ENCODE results near the gene MMP24.
"Not testable (repeated sequence)": the region's sequence is repeated elsewhere in the genome, so short reads cannot be mapped to it uniquely, and the experiment has no call there.

The MMP24 gene

DNA sequence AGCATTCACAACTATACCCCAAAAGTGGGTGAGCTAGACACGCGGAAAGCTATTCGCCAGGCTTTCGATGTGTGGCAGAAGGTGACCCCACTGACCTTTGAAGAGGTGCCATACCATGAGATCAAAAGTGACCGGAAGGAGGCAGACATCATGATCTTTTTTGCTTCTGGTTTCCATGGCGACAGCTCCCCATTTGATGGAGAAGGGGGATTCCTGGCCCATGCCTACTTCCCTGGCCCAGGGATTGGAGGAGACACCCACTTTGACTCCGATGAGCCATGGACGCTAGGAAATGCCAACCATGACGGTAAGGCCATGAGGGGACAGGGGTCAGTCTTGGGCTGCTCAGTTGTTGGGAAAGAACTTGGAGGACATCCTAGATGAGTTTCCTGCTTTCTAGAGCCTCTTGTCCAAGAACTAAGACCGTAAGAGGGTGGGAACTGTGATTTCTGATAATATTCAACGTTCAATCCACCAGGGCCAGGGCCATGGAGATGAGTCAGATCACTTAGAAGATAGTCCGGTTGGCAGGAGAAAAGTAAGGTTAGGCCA is 28.0 kb downstream of the MMP24 start:
- Histone ChIP-seq H3K36me3 (ENCODE audit: control insufficient read depth in 1 of 2, insufficient read depth in 2 of 2, low read length in 2 of 2) (peaks cover 0 to 4% of the 10 kb centered on the region in 2 donors), H3K9ac (ENCODE audit: low read depth in 1 of 2, low read length in 2 of 2) (no peak overlapping the region), H3K27ac (ENCODE audit: low read depth, low read length) (no peak overlapping the region), H3K4me3 (ENCODE audit: low read depth in 1 of 2, low read length in 2 of 2) (no peak overlapping the region), H3K4me1 (ENCODE audit: control insufficient read depth in 1 of 2, insufficient read depth in 2 of 2, low read length in 2 of 2) (peaks cover 31 to 36% of the 10 kb centered on the region in 2 donors), H3K27me3 (ENCODE audit: control insufficient read depth in 1 of 2, insufficient read depth in 2 of 2, low read length in 2 of 2) (no peaks in the 10 kb centered on the region), H3K9me3 (ENCODE audit: control insufficient read depth in 1 of 2, low read length in 2 of 2) (no peaks in the 10 kb centered on the region)

DNA sequence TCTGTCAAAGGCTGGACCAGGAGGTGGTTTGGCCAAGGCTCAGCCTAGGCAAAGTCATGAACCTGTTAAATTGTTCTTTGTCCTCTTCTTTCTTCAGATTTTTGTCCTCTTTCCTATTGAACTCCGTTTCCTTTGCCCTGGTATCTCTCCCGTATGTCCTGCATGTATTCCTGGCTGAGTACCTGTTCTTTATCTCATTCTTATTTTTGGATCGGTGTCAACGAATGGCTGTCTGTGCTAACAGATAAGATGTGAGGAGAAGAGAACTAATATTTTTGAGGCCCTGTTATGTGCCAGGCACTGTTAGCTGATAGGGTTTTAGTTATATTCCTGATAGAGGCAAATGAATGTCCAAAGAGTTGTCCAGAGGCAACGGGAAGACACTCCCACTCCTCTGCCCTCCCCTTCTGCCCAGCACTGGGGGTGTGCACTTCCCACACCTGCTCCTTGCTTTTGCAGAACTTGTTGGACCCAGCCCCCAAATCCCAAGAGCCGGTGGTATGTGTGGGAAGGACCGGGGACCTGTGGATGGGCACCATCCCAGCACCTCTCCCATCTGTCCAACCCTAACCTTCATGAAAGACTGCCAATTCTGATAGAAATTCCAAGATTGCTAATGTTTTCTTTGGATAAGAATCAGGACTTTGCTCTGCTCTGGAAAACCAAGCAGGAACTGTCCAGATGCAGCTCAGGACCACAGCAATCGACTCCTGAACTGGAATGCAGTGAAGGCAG is 30.9 kb downstream of the MMP24 start:
- Histone ChIP-seq H3K9ac (ENCODE audit: low read depth in 1 of 2, low read length in 2 of 2) (no peak overlapping the region), H3K9me3 (ENCODE audit: control insufficient read depth in 1 of 2, low read length in 2 of 2) (no peaks in the 10 kb centered on the region), H3K27ac (ENCODE audit: low read depth, low read length) (no peak overlapping the region), H3K4me3 (ENCODE audit: low read depth in 1 of 2, low read length in 2 of 2) (no peak overlapping the region), H3K36me3 (ENCODE audit: control insufficient read depth in 1 of 2, insufficient read depth in 2 of 2, low read length in 2 of 2) (peaks cover 0 to 4% of the 10 kb centered on the region in 2 donors), H3K4me1 (ENCODE audit: control insufficient read depth in 1 of 2, insufficient read depth in 2 of 2, low read length in 2 of 2) (peaks cover 20 to 25% of the 10 kb centered on the region in 2 donors), H3K27me3 (ENCODE audit: control insufficient read depth in 1 of 2, insufficient read depth in 2 of 2, low read length in 2 of 2) (no peaks in the 10 kb centered on the region)

DNA sequence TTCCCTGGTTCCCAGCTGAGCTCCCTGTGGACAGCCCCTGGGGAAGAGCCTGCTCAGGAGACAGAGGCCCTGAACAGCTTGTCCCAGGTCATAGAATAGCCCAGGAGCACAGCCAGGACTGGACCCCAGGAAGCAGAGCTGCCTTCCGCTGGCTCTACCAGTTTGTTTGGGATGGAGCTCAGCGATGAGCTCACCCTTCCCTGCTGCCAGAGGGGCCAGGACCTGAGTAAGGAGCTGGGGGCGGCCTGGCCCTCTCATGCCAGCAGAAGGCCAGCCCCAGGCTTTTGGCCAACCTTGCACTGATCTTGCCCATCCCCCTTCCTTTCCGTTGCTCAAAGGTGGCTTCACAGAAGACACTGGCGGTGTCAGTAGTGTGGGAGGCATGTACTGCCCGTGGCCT is 33.9 kb downstream of the MMP24 start:
- H3K27me3 ChIP-seq (ENCODE audit: control insufficient read depth in 1 of 2, insufficient read depth in 2 of 2, low read length in 2 of 2) = no peaks in the 10 kb centered on the region
- no peak overlapping the region for H3K27ac ChIP-seq (ENCODE audit: low read depth, low read length)
- no peaks in the 10 kb centered on the region for H3K9me3 ChIP-seq (ENCODE audit: control insufficient read depth in 1 of 2, low read length in 2 of 2)
- no peak overlapping the region for H3K4me3 ChIP-seq (ENCODE audit: low read depth in 1 of 2, low read length in 2 of 2)
- peaks cover 26 to 32% of the 10 kb centered on the region in 2 donors for H3K4me1 ChIP-seq (ENCODE audit: control insufficient read depth in 1 of 2, insufficient read depth in 2 of 2, low read length in 2 of 2)
- H3K9ac ChIP-seq (ENCODE audit: low read depth in 1 of 2, low read length in 2 of 2) = no peak overlapping the region
- no peaks in the 10 kb centered on the region for H3K36me3 ChIP-seq (ENCODE audit: control insufficient read depth in 1 of 2, insufficient read depth in 2 of 2, low read length in 2 of 2)

DNA sequence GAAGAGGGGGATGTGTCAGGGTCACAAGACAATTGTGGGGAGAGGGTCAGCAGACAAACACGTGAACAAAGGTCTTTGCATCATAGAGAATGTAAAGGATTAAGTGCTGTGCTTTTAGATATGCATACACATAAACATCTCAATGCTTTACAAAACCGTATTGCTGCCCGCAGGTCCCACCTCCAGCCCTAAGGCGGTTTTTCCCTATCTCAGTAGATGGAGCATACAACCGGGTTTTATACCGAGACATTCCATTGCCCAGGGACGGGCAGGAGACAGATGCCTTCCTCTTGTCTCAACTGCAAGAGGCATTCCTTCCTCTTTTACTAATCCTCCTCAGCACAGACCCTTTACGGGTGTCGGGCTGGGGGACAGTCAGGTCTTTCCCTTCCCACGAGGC is 35.8 kb downstream of the MMP24 start:
- not testable (repeated sequence) for H3K4me3 ChIP-seq (ENCODE audit: low read depth in 1 of 2, low read length in 2 of 2); H3K27me3 ChIP-seq (ENCODE audit: control insufficient read depth in 1 of 2, insufficient read depth in 2 of 2, low read length in 2 of 2); H3K9ac ChIP-seq (ENCODE audit: low read depth in 1 of 2, low read length in 2 of 2); H3K27ac ChIP-seq (ENCODE audit: low read depth, low read length); H3K9me3 ChIP-seq (ENCODE audit: control insufficient read depth in 1 of 2, low read length in 2 of 2)
- Histone ChIP-seq H3K4me1 (ENCODE audit: control insufficient read depth in 1 of 2, insufficient read depth in 2 of 2, low read length in 2 of 2) (peaks cover 19 to 25% of the 10 kb centered on the region in 2 donors), H3K36me3 (ENCODE audit: control insufficient read depth in 1 of 2, insufficient read depth in 2 of 2, low read length in 2 of 2) (peaks cover under 1 to 12% of the 10 kb centered on the region in 2 donors)

DNA sequence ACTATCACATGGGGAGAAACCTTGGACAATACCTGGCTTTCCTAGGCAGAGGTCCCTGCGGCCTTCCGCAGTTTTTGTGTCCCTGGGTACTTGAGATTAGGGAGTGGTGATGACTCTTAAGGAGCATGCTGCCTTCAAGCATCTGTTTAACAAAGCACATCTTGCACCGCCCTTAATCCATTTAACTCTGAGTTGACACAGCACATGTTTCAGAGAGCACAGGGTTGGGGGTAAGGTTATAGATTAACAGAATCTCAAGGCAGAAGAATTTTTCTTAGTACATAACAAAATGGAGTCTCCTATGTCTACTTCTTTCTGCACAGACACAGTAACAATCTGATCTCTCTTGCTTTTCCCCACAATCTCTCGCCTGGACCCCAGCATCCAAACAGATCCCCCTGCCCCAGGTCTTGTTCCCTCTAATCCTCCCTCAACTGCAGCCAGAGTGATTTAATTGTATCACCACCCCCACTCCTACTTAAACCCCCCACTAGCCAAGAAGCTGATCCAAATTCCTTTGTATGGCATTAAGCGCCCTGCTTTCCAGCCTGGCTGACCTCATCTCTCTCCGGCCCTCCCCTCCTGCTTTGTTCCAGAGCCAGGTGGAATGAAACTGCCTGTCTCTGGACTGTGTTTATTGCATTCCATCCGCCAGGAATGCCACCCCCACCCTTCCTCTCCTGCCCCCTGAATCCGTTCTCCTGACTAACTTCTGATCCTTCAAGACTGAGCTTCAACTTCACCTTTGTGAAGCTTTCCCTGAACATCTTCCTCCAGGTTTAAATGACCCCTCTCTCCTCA is 36.4 kb downstream of the MMP24 start:
- not testable (repeated sequence) for H3K4me3 ChIP-seq (ENCODE audit: low read depth in 1 of 2, low read length in 2 of 2); H3K9ac ChIP-seq (ENCODE audit: low read depth in 1 of 2, low read length in 2 of 2)
- H3K27ac ChIP-seq (ENCODE audit: low read depth, low read length) = peak overlapping the region; percentile 77

DNA sequence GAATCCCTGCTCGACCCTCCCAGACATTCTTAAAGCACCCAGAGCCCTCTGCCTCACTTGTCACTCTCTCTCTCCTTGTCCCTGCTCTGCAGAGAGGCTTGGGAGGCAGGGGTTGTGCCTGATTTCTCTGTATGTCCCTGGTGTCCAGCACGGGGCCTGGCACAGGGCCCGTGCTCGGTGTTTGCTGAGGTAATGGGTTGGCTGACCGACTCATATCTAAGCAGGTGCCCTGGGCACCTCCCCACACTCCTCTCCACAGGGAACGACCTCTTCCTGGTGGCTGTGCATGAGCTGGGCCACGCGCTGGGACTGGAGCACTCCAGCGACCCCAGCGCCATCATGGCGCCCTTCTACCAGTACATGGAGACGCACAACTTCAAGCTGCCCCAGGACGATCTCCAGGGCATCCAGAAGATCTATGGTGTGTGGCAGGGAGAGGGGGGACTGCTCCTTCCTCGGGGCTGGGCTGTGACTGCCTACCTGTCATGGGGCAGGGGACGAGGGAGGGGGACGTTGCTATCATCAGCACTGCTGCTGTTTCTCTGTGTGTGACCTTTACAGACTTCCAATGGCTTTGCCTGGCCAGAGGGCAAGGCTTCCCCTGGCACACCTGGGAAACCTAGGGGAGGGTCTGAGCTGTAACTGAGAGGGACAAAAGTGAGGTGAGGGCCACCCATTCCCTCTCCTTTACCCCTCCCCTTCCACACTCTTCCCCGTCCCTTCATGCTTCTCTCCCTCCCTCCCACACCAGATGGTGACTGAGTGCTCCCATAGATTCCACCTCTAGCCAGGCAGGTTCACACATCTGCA is 37.2 kb downstream of the MMP24 start:
- peak overlapping the region; percentile 77 for H3K27ac ChIP-seq (ENCODE audit: low read depth, low read length)
- H3K4me1 ChIP-seq (ENCODE audit: control insufficient read depth in 1 of 2, insufficient read depth in 2 of 2, low read length in 2 of 2) = peaks cover 12 to 15% of the 10 kb centered on the region in 2 donors
- peaks cover 7 to 24% of the 10 kb centered on the region in 2 donors for H3K36me3 ChIP-seq (ENCODE audit: control insufficient read depth in 1 of 2, insufficient read depth in 2 of 2, low read length in 2 of 2)
- no peaks in the 10 kb centered on the region for H3K9me3 ChIP-seq (ENCODE audit: control insufficient read depth in 1 of 2, low read length in 2 of 2)
- no peaks in the 10 kb centered on the region for H3K27me3 ChIP-seq (ENCODE audit: control insufficient read depth in 1 of 2, insufficient read depth in 2 of 2, low read length in 2 of 2)
- H3K4me3 ChIP-seq (ENCODE audit: low read depth in 1 of 2, low read length in 2 of 2) = no peak overlapping the region
- no peak overlapping the region for H3K9ac ChIP-seq (ENCODE audit: low read depth in 1 of 2, low read length in 2 of 2)

More for the DNA sequence above, 36.4 kb downstream of the MMP24 start:
- Histone ChIP-seq H3K36me3 (ENCODE audit: control insufficient read depth in 1 of 2, insufficient read depth in 2 of 2, low read length in 2 of 2) (peaks cover 7 to 19% of the 10 kb centered on the region in 2 donors), H3K4me1 (ENCODE audit: control insufficient read depth in 1 of 2, insufficient read depth in 2 of 2, low read length in 2 of 2) (peaks cover 13 to 20% of the 10 kb centered on the region in 2 donors)
- not testable (repeated sequence) for H3K9me3 ChIP-seq (ENCODE audit: control insufficient read depth in 1 of 2, low read length in 2 of 2); H3K27me3 ChIP-seq (ENCODE audit: control insufficient read depth in 1 of 2, insufficient read depth in 2 of 2, low read length in 2 of 2)

DNA sequence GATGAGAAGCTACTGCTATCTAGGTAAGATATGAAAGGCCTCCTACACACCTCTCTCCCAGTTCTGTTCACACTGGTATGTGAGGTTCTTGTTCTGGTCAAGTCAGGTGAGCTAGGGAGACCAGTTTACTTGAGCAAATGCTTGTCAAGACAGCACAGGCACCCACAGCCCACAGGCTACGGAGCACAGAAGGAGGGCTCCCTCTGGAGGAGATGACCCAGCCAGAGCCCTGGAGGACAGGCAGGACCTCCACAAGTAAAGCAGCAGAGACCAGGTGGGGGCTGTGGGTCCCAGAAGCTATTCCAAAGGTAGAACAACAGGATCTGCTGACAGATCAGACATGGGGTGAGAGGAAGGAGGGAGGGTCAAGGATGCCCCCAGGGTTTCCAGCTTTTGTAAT is 38.3 kb downstream of the MMP24 start:
- H3K4me3 ChIP-seq (ENCODE audit: low read depth in 1 of 2, low read length in 2 of 2) = no peak overlapping the region
- H3K9me3 ChIP-seq (ENCODE audit: control insufficient read depth in 1 of 2, low read length in 2 of 2) = no peaks in the 10 kb centered on the region
- H3K27me3 ChIP-seq (ENCODE audit: control insufficient read depth in 1 of 2, insufficient read depth in 2 of 2, low read length in 2 of 2) = no peaks in the 10 kb centered on the region

DNA sequence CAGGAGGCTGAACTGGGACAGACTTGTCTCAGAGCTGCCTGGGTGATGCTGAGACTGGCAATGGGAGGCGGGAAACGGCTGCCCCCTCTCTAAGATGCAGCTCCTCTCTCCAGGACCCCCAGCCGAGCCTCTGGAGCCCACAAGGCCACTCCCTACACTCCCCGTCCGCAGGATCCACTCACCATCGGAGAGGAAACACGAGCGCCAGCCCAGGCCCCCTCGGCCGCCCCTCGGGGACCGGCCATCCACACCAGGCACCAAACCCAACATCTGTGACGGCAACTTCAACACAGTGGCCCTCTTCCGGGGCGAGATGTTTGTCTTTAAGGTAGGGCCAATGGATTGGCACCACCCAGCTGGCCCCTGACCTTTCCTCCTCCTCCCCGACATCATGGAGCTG is 40.6 kb downstream of the MMP24 start:
- H3K4me3 ChIP-seq (ENCODE audit: low read depth in 1 of 2, low read length in 2 of 2) = no peak overlapping the region
- H3K27me3 ChIP-seq (ENCODE audit: control insufficient read depth in 1 of 2, insufficient read depth in 2 of 2, low read length in 2 of 2) = no peaks in the 10 kb centered on the region
- H3K4me1 ChIP-seq (ENCODE audit: control insufficient read depth in 1 of 2, insufficient read depth in 2 of 2, low read length in 2 of 2) = peaks cover 19 to 22% of the 10 kb centered on the region in 2 donors
- no peak overlapping the region for H3K9ac ChIP-seq (ENCODE audit: low read depth in 1 of 2, low read length in 2 of 2)
- peaks cover 16 to 34% of the 10 kb centered on the region in 2 donors for H3K36me3 ChIP-seq (ENCODE audit: control insufficient read depth in 1 of 2, insufficient read depth in 2 of 2, low read length in 2 of 2)
- H3K27ac ChIP-seq (ENCODE audit: low read depth, low read length) = no peak overlapping the region
- H3K9me3 ChIP-seq (ENCODE audit: control insufficient read depth in 1 of 2, low read length in 2 of 2) = no peaks in the 10 kb centered on the region

More for the DNA sequence above, 38.3 kb downstream of the MMP24 start:
- peaks cover 19 to 22% of the 10 kb centered on the region in 2 donors for H3K4me1 ChIP-seq (ENCODE audit: control insufficient read depth in 1 of 2, insufficient read depth in 2 of 2, low read length in 2 of 2)
- peaks cover 7 to 24% of the 10 kb centered on the region in 2 donors for H3K36me3 ChIP-seq (ENCODE audit: control insufficient read depth in 1 of 2, insufficient read depth in 2 of 2, low read length in 2 of 2)
- H3K27ac ChIP-seq (ENCODE audit: low read depth, low read length) = no peak overlapping the region
- no peak overlapping the region for H3K9ac ChIP-seq (ENCODE audit: low read depth in 1 of 2, low read length in 2 of 2)

DNA sequence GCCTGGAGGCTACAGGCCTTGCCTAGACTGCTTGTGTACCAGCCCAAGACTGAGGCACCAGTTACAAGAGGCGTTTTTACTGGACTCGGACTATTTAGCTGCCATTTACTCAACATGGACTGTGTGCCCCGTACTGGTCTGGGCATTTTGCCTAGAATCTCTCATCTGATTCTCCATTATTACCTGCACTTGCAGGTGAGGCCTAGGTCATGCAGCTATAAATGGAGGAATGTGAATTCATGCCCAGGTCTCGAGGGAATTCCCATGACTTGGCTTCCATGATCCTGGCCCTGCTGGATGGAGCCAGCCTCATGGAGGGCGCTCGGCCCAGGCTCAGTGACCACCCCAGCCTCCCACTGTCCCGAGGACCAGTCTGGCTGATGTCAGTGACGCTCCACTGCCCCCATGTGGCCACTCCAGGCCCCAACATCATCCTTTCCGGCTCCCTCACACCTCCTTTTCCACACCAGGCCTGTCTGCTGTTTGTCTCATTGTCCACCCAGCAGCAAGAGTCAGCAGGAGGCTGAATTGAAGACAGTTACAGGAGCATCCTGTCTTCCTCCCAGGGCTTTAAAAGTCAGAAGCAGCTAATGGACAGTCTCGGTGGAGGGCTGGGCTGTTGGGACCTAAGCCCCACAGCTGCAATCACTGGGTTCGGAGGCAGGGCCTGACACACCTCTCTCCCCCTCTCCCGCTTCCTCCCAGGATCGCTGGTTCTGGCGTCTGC is 42.7 kb downstream of the MMP24 start:
- H3K4me3 ChIP-seq (ENCODE audit: low read depth in 1 of 2, low read length in 2 of 2) = no peak overlapping the region
- no peaks in the 10 kb centered on the region for H3K27me3 ChIP-seq (ENCODE audit: control insufficient read depth in 1 of 2, insufficient read depth in 2 of 2, low read length in 2 of 2)
- peak overlapping the region; percentile 13 for H3K27ac ChIP-seq (ENCODE audit: low read depth, low read length)
- H3K36me3 ChIP-seq (ENCODE audit: control insufficient read depth in 1 of 2, insufficient read depth in 2 of 2, low read length in 2 of 2) = peaks cover 20 to 43% of the 10 kb centered on the region in 2 donors
- H3K9ac ChIP-seq (ENCODE audit: low read depth in 1 of 2, low read length in 2 of 2) = peak overlapping the region in 1 of 2 donors; percentile 12
- H3K9me3 ChIP-seq (ENCODE audit: control insufficient read depth in 1 of 2, low read length in 2 of 2) = no peaks in the 10 kb centered on the region
- H3K4me1 ChIP-seq (ENCODE audit: control insufficient read depth in 1 of 2, insufficient read depth in 2 of 2, low read length in 2 of 2) = peaks cover 4 to 10% of the 10 kb centered on the region in 2 donors

Data from duodenal mucosa (tissue), 2 donors.